ENCODE data around the gene GTF3C2.

GTF3C2 gene

DNA sequence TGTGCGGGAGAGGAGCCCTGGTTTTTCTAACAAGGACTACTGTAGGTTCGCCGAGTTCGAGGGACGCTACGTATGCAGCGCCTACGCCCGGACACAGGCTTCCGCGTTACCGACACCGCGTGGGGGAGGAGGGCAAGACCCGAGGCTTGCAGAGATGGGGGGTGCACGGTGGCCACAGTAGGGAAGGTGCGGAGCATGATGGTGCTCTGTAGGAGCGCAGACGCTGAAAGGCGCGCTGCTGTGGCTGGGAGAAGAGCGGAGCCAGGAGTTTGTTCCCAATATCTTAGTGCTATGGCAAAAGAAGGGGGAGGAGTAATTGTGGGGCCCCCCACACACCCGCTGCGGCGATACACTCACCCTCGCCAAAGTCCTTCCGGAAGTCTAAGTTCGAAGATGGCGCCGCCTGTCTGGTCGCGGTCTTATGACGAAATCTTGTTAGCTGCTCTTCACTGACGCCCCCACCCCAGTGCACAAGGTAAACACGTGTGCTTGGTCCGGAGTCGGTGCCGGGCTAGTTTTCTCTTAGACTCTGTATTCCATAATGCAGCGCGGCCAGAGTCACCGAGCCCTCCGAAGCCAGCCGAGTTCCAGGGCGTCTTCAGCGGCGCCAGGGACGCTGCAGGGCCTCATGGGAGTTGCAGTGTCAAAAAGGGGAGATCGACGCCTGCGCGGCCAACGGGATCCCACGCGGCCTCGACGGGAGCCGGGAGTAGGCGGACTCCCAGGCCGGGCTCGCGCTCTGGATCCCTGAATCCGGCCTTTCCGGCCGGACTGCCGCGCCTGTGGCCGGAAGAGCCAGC is at the start of gene GTF3C2:
TSS of gene GTF3C2 (minus strand) at position 383 of the 800 bp plus-strand sequence. CDS start 13,210 bp downstream, outside the sequence.
- DNase-seq (ENCODE audit: low read depth) = peak; percentile 86

DNA sequence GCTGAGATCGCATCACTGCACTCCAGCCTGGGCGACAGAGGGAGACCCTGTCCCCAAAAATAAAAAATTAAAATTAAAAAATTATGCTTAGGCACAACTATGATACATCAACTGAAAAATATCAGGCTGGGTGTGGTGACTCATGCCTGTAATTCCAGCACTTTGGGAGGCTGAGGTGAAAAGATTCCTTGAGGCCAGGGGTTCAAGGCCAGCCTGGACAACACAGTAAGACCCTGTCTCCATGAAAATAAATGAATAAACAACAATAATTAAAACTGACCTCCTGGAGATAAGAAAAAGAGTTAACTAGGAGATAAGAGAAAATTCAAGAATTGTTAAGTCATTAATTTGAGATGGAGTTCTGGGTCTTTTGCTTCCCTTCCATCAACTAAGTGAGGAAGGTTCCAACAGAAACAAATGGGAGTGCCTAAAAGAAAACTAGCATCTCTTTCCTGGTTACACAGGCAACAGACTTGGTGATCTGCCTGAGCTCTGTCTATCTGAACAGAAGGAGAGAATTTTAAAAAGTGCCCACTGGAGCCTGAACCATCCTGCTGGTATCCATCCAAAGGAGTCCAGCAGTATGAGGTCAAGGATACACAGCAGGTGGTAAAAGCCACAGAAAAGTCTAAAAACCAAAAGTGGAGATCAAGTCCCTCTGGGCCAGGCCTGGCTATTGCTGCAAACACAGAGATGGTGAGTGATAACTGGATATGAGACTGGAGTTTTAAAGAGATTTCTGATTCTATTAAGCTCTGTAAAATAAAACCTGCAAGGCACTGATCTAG is 44.0 kb upstream of the GTF3C2 start:
- DNase-seq (ENCODE audit: low read depth) = no peak

GRCh38 chr2:27398962-27399361 is 42.4 kb upstream of the GTF3C2 start:
- no peak for DNase-seq (ENCODE audit: low read depth)

DNA sequence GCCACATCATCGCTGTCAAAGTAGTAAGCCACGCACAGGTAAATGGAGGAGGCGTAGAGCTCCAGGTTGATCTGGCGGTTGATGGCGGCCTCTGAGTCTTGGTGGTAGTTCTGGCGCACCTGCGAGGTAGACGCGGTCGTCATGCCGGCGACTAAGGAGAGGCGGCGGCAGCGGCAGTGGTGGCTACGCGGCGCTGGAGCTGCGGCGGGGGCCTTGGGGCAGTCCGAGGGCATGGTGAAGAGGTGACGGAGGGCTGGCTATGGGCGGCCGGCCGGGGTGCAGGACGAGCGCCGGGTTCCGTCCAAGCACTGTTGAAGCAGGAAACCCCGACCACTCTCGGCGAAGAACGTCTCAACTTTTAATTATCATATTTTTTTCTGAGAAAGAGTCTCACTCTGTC is 36.7 kb upstream of the GTF3C2 start:
- DNase-seq (ENCODE audit: low read depth) = no peak

- DNase-seq (ENCODE audit: low read depth) = no peak
These were observed 34.5 kb upstream of the GTF3C2 start for GRCh38 chr2:27390822-27391679.

DNA sequence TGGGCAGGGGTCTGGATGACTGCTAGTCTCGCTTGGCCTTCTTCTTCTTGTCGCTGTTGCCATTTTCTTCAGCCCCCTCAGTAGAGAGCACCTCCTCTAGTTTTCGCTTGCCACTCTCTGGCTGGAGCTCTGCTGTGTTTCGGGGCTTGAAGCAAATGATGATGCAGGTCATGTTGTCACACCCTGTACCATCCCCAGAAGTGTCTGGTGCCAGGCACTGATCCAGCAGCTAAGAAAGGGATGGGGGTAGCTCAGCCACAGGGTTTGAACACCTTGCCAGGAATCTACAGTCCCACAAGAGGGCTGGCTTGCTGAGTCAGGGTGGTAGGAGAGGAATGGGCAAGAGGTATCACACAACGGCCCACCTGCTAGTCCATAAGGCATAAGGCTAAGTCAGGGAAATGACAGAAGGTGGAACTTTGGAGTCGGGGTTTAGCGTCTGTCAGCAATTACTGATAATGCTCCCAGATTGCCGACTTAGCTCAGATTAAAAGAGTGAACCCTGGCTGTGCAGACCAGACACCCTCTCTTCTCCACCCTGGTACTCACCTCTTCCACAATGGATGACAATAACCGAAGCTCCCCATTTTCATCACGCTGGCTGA is 25.1 kb upstream of the GTF3C2 start:
- DNase-seq (ENCODE audit: low read depth) = no peak

GRCh38 chr2:27380626-27381545 is 24.3 kb upstream of the GTF3C2 start, which contains the start of gene ZNF513:
Gene ZNF513 (minus strand): TSS chr2:27380734. CDS start chr2:27380526, 208 bp downstream.
- DNase-seq (ENCODE audit: low read depth) = peak; percentile 71

DNA sequence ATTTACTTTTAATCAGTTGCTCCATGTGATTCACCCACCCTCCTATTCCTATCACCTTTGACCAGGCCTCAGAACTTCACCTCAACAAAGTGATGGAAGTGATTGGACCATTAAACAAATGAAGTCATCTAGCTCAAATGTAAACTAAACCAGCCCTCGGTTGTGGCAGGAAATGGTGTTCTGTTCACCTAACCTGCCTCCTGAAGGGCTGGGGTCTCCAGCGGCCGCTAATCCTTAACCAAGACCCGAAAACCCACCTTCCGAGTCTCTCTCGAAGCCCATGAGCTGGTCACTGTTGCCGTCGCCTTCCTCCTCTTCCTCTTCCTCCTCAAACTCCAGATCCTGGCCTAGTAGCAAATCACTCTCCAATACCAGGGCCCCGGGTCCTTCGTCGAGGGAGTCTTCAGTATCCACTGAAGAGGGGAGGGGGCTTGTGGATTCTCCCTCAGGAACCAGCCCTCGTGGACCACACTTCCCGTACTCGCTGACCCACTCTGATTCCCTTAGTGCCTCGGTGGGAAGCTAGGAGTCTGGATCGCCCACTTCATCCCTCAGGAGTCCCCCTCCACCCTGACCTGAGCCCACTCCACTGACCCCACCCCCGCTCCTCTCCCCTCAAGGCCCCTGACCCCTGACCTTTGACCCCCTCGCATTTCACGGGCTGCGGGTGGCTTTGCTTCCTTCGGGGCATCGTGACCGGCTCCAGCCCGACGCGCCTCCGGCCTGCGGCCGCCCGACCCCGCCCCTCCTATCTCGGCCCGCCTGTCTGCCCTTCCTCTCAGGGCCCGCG is 23.5 kb upstream of the GTF3C2 start:
- no peak for DNase-seq (ENCODE audit: low read depth)

DNA sequence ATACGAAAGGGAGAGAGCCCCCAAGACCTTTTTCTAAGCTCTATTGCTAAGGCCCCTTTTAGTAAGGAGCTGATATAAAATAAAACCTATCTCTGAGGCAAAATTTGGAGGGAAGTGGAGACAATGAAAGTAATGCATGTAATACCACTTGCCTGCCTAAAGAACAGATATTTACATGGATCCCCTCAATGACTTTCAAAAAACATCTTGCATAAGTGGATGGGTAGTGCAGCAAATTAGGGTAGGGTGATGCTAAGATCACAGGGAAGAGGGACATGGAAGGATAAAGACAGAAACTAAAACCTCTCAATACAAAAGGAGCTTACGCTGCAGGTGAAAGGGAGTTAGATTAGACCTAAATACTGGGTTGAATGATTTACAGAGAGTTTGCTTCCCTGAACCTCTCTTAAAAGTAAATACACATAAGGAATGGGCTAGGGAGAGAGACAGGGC is 22.8 kb upstream of the GTF3C2 start:
- no peak for DNase-seq (ENCODE audit: low read depth)

- DNase-seq (ENCODE audit: low read depth) = no peak
These were observed 22.3 kb upstream of the GTF3C2 start for GRCh38 chr2:27378809-27379290.

- no peak for DNase-seq (ENCODE audit: low read depth)
These were observed 21.7 kb upstream of the GTF3C2 start for GRCh38 chr2:27378096-27378808.

DNA sequence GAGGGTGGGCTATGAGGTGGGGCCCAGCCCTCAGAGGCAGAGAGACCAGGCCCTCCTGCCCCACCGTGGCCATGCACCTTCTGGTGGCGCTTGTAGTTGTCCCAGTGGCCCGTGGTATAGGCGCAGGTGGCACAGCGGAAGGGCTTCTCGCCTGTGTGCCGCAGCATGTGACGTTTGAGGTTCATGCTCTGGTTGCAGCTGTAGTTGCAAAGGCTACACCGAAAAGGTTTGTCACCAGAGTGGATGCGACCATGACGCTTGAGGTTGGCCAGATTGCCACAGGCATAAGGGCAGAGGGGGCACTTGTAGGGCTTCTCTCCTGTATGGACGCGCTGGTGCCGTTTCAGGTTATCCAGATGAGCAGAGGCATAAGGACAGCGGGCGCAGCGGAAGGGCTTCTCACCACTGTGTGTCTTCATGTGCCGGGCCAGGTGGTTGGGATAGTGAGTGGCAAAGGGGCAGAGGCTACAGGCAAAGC is 21.1 kb upstream of the GTF3C2 start:
- DNase-seq (ENCODE audit: low read depth) = no peak

DNA sequence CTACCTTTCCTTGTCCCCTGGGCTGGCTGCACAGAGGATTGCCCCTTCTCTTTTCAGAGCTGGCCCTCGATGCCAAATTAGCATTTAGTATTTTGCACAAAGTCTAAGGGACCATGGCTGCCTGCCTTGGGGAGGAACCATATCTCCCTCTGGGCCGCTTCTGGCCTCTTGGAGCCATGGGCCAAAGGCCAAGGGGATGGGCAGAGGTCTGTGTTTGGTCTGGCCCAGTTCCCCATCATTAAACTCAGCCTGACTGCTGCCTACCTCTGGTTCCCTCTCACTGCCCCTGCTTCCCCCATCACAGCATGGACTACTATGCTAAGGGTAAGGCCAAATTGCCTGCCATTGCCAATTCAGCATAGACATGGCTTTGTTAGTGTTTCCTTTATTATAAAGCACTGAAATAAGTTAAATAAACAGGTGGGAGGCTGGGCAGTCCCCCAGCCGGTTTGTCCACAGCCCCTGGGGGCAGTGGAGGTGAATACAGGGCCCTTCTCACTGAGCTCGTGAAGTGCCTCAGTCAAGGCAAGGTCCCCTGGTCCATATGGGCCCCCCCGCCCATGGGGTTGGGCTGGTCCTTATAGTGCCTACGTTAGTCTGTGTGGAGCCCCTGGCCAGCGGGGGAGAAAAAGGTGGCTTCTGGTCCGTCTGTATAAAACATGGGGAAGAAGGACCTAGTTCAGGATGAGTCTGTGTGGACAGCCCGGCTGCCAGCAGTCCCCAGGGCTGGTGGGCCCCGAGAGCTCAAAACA is 20.5 kb upstream of the GTF3C2 start:
- DNase-seq (ENCODE audit: low read depth) = no peak

DNA sequence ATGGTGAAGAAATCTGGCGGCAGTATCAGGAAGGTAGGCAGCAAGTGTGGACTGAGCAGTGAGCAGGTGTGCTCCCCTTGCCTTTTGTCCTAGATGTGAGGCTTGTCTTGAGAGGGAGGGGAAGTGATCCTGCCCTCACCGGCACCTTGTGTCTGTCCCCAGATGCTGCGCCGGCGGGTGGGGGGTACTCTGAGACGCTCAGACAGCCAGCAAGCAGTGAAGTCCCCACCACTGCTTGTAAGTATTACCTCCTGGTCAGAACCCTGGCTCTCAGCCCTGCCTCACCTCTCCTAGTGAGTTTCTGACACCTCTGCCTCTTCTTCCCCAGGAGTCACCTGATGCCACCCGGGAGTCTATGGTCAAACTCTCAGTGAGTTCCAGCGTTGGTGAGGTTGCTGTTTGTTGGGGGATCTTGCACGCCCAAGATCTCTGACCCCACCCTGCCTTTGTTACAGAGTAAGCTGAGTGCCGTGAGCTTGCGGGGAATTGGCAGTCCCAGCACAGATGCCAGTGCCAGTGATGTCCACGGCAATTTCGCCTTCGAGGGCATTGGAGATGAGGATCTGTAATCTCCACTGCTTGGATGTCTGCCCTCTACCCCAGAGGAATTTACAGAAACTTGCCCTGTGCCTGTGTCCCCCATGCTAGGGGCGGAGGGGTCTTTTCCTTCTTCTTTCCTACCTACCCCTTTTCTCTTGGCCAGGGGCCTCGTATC is 19.7 kb upstream of the GTF3C2 start:
- no peak for DNase-seq (ENCODE audit: low read depth)

DNA sequence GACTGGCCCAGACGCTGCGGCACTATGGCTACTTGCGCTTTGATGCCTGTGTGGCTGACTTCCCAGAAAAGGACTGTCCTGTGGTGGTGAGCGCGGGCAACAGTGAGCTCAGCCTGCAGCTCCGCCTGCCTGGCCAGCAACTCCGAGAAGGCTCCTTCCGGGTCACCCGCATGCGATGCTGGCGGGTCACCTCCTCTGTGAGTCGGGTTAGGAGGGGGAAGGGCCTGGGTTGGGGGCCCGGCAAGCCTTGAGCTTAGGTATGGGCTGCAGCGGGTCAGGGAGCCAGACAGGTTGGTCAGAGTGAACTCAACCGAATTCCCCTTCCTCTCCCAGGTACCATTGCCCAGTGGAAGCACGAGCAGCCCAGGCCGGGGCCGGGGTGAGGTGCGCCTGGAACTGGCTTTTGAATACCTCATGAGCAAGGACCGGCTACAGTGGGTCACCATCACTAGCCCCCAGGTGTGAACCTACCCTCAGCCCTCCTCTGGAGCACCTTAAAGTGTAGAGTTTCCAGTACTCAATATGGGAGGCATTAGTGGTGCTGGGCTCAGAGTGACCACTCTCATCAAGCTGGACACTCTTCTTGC is 19.0 kb upstream of the GTF3C2 start:
- DNase-seq (ENCODE audit: low read depth) = no peak

DNA sequence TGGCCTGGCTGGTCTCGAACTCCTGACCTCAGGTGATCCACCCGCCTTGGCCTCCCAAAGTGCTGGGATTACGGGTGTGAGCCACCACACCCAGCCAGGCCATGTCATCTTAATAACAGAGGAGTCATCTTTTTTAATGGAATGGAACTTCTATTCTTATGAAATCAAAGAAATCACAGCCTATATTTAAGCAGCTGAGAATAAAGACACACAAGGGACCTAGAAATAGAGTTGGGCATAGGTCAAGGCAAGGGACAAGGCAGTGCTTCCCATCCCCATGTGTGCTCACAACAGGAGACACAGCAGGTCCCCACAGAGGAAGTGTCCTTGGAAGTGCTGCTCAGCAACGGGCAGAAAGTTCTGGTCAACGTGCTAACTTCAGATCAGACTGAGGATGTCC is 17.0 kb upstream of the GTF3C2 start:
- no peak for DNase-seq (ENCODE audit: low read depth)

DNA sequence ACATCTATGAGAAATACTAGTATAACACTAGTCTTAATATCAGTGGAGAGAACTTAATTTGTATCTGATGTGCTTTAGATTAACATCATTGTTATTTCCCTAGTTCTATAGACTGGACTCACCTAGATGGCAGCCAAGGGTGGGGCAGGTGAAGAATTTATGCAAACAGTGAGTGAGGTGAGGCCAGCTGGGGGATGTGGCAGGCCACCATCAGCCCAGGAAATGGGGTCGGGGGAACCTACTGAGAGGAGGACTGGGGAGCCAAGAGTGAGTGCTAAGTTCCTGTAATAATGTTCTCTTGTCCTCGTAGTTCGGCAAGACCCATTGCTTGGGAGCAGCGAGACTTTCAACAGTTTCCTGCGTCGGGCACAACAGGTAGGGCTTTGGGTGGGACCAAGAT is 16.4 kb upstream of the GTF3C2 start:
- DNase-seq (ENCODE audit: low read depth) = no peak
